A549 (cell line): ENCODE measurements around the gene KCNMA1. TPM values are rescaled to one million over a fixed set of nuclear protein-coding genes. Genes with fewer than 3 reads are reported as not detected.

ENCODE experiments used
- ATAC-seq, 2 experiments: fragments of 200-7000 bp in 1 of 2; fragments of >200 bp in 1 of 2; cut with Nextera tagmentation in 1 of 2; cut with Tn5 transposase in 1 of 2; 3 replicates each; pipeline versions ENCODE4 v1.8.0 to v1.9.1; 2018 to 2020; ENCODE audit warnings: mild to moderate bottlenecking in 1 of 2, moderate library complexity in 1 of 2
- CTCF ChIA-PET: fragments of 300-600 bp; sonication (Branson Sonifier 250); formaldehyde crosslinking; extraction: SDS; loops from one replicate; lab custom pipeline; 2021; ENCODE audit warnings: antibody characterized with exemption, inconsistent platforms; lab: Yijun Ruan, JAX
- POLR2A ChIA-PET: fragments of 350-600 bp; formaldehyde crosslinking; extraction: SDS; loops from one replicate; lab custom pipeline; 2021; ENCODE audit warnings: antibody characterized with exemption, inconsistent platforms; lab: Yijun Ruan, JAX
- DNase-seq, 2 experiments: peaks; one replicate each; pipeline versions ENCODE4 v3.0.0 to v3.0.0-alpha.2; 2011 to 2016; ENCODE audit warnings: low read depth in 1 of 2, low spot score in 1 of 2
- FAIRE-seq: peaks from 2 replicates; lab custom pipeline; 2011; peaks lifted over from hg19 to GRCh38; lab: Jason Lieb, UNC
- H3K27ac ChIP-seq, 2 experiments: fragments of >200 bp; sonication (Bioruptor Twin); formaldehyde crosslinking; 3 replicates each; pipeline ENCODE4 v1.5.1; 2016 to 2017
- H3K4me1 ChIP-seq: fragments of >200 bp; sonication (Bioruptor Twin); formaldehyde crosslinking; 3 replicates; pipeline ENCODE4 v1.6.1; 2016
- H3K4me2 ChIP-seq: fragments of >200 bp; sonication (Bioruptor Twin); formaldehyde crosslinking; 3 replicates; pipeline ENCODE4 v1.6.1; 2016
- H3K4me3 ChIP-seq: fragments of >200 bp; sonication (Bioruptor Twin); formaldehyde crosslinking; 3 replicates; pipeline ENCODE4 v1.5.1; 2016
- H3K9me3 ChIP-seq: fragments of >200 bp; sonication (Bioruptor Twin); formaldehyde crosslinking; 3 replicates; pipeline ENCODE4 v1.6.1; 2016
- BHLHE40 ChIP-seq: IDR thresholded peaks from 2 replicates; pipeline ENCODE4 v1.6.1; 2012; ENCODE audit warnings: low read depth, low read length, inconsistent platforms
- CHD4 ChIP-seq: fragments of 200-600 bp; sonication (generic); IDR thresholded peaks from 2 replicates; pipeline ENCODE4 v1.6.1; 2016; ENCODE audit warnings: antibody characterized with exemption, mild to moderate bottlenecking, borderline replicate concordance
- CTCF ChIP-seq: fragments of >200 bp; sonication (Bioruptor Twin); formaldehyde crosslinking; IDR thresholded peaks from 3 replicates; pipeline ENCODE4 v1.5.1; 2016
- E2F6 ChIP-seq: IDR thresholded peaks from 2 replicates; pipeline ENCODE4 v1.6.1; 2012; ENCODE audit warnings: low read depth, borderline replicate concordance
- EHF ChIP-seq: fragments of 250-450 bp; sonication (Bioruptor Pico); IDR thresholded peaks from 2 replicates; pipeline ENCODE4 v1.5.0; 2020; ENCODE audit warnings: mild to moderate bottlenecking
- ELK1 ChIP-seq: fragments of 150-350 bp; IDR thresholded peaks from 2 replicates; pipeline ENCODE4 v1.6.1; 2014; ENCODE audit warnings: low read depth, mild to moderate bottlenecking, low read length
- ESRRA ChIP-seq: fragments of 150-350 bp; IDR thresholded peaks from 2 replicates; pipeline ENCODE4 v1.6.1; 2014; ENCODE audit warnings: mild to moderate bottlenecking, low read length, borderline replicate concordance
- HES2 ChIP-seq: fragments of >200 bp; sonication (Bioruptor Twin); formaldehyde crosslinking; IDR thresholded peaks from 2 replicates; pipeline ENCODE4 v1.6.1; 2016
- HOXB13 ChIP-seq: fragments of 250-450 bp; sonication (Bioruptor Pico); IDR thresholded peaks from 2 replicates; pipeline ENCODE4 v1.5.0; 2020; ENCODE audit warnings: low read depth, mild to moderate bottlenecking, moderate library complexity
- HOXB5 ChIP-seq: fragments of 250-450 bp; sonication (Bioruptor Pico); IDR thresholded peaks from 2 replicates; pipeline ENCODE4 v1.5.0; 2020; ENCODE audit warnings: mild to moderate bottlenecking, moderate library complexity
- JUN ChIP-seq, 2 experiments: fragments of >200 bp; sonication (Bioruptor Twin); formaldehyde crosslinking; IDR thresholded peaks; 2 replicates in 1 of 2; 3 replicates in 1 of 2; pipeline ENCODE4 v1.6.1; 2016 to 2017
- KDM1A ChIP-seq: fragments of 200-600 bp; sonication (generic); IDR thresholded peaks from 2 replicates; pipeline ENCODE4 v1.6.1; 2016; ENCODE audit warnings: low read depth, mild to moderate bottlenecking
- MAZ ChIP-seq: fragments of 150-350 bp; IDR thresholded peaks from 2 replicates; pipeline ENCODE4 v1.6.1; 2014; ENCODE audit warnings: antibody characterized with exemption, low read depth, low read length, borderline replicate concordance
- NPAS2 ChIP-seq: fragments of 250-450 bp; sonication (Bioruptor Pico); IDR thresholded peaks from 2 replicates; pipeline ENCODE4 v1.8.0; 2022; ENCODE audit warnings: mild to moderate bottlenecking, moderate library complexity, borderline replicate concordance
- POLR2AphosphoS2 ChIP-seq: conservative IDR thresholded peaks from 2 replicates; pipeline ENCODE4 v1.6.1; 2012; ENCODE audit warnings: low read length, improper control_type of control experiment, inconsistent platforms
- RAD21 ChIP-seq, 2 experiments: fragments of >200 bp in 1 of 2; sonication (Bioruptor Twin) in 1 of 2; formaldehyde crosslinking in 1 of 2; IDR thresholded peaks in 1 of 2; conservative IDR thresholded peaks in 1 of 2; 2 replicates in 1 of 2; 3 replicates in 1 of 2; pipeline ENCODE4 v1.6.1; 2012 to 2018; ENCODE audit warnings: inconsistent platforms in 1 of 2
- RARB ChIP-seq: fragments of 250-450 bp; sonication (Bioruptor Pico); IDR thresholded peaks from 2 replicates; pipeline ENCODE4 v1.8.0; 2021; ENCODE audit warnings: mild to moderate bottlenecking, moderate library complexity
- RCOR1 ChIP-seq: fragments of 150-350 bp; IDR thresholded peaks from 2 replicates; pipeline ENCODE4 v1.6.1; 2014; ENCODE audit warnings: antibody characterized with exemption, low read length, low read depth
- RFX5 ChIP-seq: fragments of 450-650 bp; IDR thresholded peaks from 2 replicates; pipeline ENCODE4 v1.7.1; 2014; ENCODE audit warnings: antibody characterized with exemption, mild to moderate bottlenecking, moderate library complexity
- SMC3 ChIP-seq: fragments of >200 bp; sonication (Bioruptor Twin); formaldehyde crosslinking; IDR thresholded peaks from 3 replicates; pipeline ENCODE4 v1.6.1; 2018; ENCODE audit warnings: inconsistent platforms
- SREBF2 ChIP-seq: fragments of 450-650 bp; IDR thresholded peaks from 2 replicates; pipeline ENCODE4 v1.6.1; 2014; ENCODE audit warnings: mild to moderate bottlenecking, moderate library complexity
- TP53 ChIP-seq: fragments of 250-450 bp; sonication (Bioruptor Pico); IDR thresholded peaks from 2 replicates; pipeline ENCODE4 v1.5.0; 2021; ENCODE audit warnings: mild to moderate bottlenecking, moderate library complexity
- ZC3H11A ChIP-seq: fragments of 450-650 bp; IDR thresholded peaks from 2 replicates; pipeline ENCODE4 v1.6.1; 2014; ENCODE audit warnings: antibody characterized with exemption, mild to moderate bottlenecking
- WGBS: methylation state at CpG from one replicate; pipeline ENCODE4 v1.1.6; 2017; ENCODE audit errors: missing lambda C conversion rate; 5-methylcytosine and 5-hydroxymethylcytosine counted together
- polyA plus RNA-seq, 4 experiments: library from polyadenylated mRNA; depleted of rRNA in 3 of 4; stranded (reverse); fragments of >200 nt; fragmentation: RNase III in 1 of 4; extraction: RNeasy Plus Mini Kit Qiagen cat#74134 plus additional on column Dnase treatment in 1 of 4; gene quantifications; 2 replicates in 3 of 4; 3 replicates in 1 of 4; pipeline ENCODE4 v1.2.3, GENCODE V29; 2011 to 2017

KCNMA1 gene
- polyA plus RNA-seq, 2 of the 4 experiments (the other 2 are of a cell fraction): 14.9 to 30.6 TPM

- Histone ChIP-seq H3K4me3 (no peak overlapping the region), H3K4me1 (peaks cover 41% of the 10 kb centered on the region), H3K9me3 (no peaks in the 10 kb centered on the region), H3K27ac (peak overlapping the region; percentile 75 to 90; a peak in 5 of 6 replicates), H3K4me2 (no peak overlapping the region)
- FAIRE-seq: no peak
- TF ChIP-seq RCOR1: no peak
- TF ChIP-seq KDM1A: no peak
- no peak for TF ChIP-seq ELK1
- no peak for TF ChIP-seq POLR2AphosphoS2
- TF ChIP-seq MAZ: no peak
- no peak for TF ChIP-seq TP53
- TF ChIP-seq CHD4: no peak
- TF ChIP-seq BHLHE40: no peak
- TF ChIP-seq RAD21 (conservative IDR thresholded peaks at IDR 0.05 in 1 of 2, IDR thresholded peaks at IDR 0.05 in 1 of 2): no peak
- TF ChIP-seq CTCF: no peak
- TF ChIP-seq HES2: no peak
- no peak for TF ChIP-seq E2F6
- TF ChIP-seq ZC3H11A: no peak
- no peak for TF ChIP-seq RFX5
- TF ChIP-seq RARB (CRISPR knock-in tag): no peak
- WGBS: 92% methylated on average over 2 of the region's 2 CpGs
- ChIA-PET CTCF (interaction anchor here (0.8 to 2.1 kb wide), 6 partner anchors 8 to 292 kb away, joined by 4 to 9 read pairs (median 4); no protein-coding TSS in a partner anchor), POLR2A (no interaction called here)
- ATAC-seq: no peak
- no peak for DNase-seq
These were observed 288.4 kb downstream of the KCNMA1 start for GRCh38 chr10:77349226-77349625.

GRCh38 chr10:77348751-77349150, 288.9 kb downstream of the KCNMA1 start:
- ChIA-PET POLR2A (no interaction called here), CTCF (interaction anchor here (0.9 to 1.6 kb wide), 6 partner anchors 8 to 293 kb away, joined by 4 to 5 read pairs (median 4); no protein-coding TSS in a partner anchor)
- H3K4me3 ChIP-seq: no peak overlapping the region
- DNase-seq (no peak), FAIRE-seq (no peak), ATAC-seq (no peak)
- H3K27ac ChIP-seq: peak overlapping the region; percentile 75 to 90; a peak in 5 of 6 replicates
- H3K9me3 ChIP-seq: no peaks in the 10 kb centered on the region
- 70% methylated on average over 2 of the region's 2 CpGs for WGBS
- no peak for TF ChIP-seq HOXB5
- no peak for TF ChIP-seq SMC3
- TF ChIP-seq JUN (IDR thresholded peaks at IDR 0.05): no peak
- no peak for TF ChIP-seq NPAS2 (CRISPR knock-in tag)
- no peak for TF ChIP-seq CTCF
- TF ChIP-seq ESRRA: no peak
- no peak for TF ChIP-seq SREBF2
- no peak for TF ChIP-seq EHF
- TF ChIP-seq HOXB13 (CRISPR knock-in tag): no peak
- H3K4me1 ChIP-seq: peaks cover 41% of the 10 kb centered on the region
- no peak overlapping the region for H3K4me2 ChIP-seq
